ENCODE results near the gene LRBA. TPM values are rescaled to one million over a fixed set of nuclear protein-coding genes. Genes with fewer than 3 reads are reported as not detected.

LRBA gene
- total RNA-seq, 1 donor from 2014 or later = 68.0 TPM

DNA sequence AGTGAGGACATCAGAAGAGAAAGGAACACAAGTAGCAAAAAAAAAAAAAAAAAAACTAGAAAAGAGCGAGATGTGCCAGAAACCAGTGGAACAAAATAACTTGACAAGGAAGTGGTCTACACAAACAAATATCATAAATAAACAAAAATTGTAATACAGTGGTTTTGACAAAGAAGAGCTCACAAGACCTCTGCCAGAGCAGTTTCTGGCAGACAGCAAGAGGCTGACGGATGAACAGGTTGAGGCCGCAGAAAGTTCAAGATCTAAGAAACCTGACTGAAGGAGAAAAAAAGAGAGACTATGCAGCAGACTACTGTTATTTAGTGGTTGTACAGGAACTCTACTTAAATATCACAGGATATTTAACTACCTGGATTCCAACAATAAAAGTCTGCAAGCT is 367.0 kb downstream of the LRBA start:
- Histone ChIP-seq H3K36me3 (no peaks in the 10 kb centered on the region), H3K9me3 (no peaks in the 10 kb centered on the region), H3K27ac (no peak overlapping the region), H3K4me1 (no peaks in the 10 kb centered on the region), H3K27me3 (no peaks in the 10 kb centered on the region), H3K4me3 (no peak overlapping the region)
- TF ChIP-seq POLR2AphosphoS5 (IDR thresholded peaks at IDR 0.05; ENCODE audit: insufficient read depth in 1 of 2, low read depth in 1 of 2) (no peak), POLR2A (IDR thresholded peaks at IDR 0.05) (no peak)
- TF ChIP-seq, protein P1, sequence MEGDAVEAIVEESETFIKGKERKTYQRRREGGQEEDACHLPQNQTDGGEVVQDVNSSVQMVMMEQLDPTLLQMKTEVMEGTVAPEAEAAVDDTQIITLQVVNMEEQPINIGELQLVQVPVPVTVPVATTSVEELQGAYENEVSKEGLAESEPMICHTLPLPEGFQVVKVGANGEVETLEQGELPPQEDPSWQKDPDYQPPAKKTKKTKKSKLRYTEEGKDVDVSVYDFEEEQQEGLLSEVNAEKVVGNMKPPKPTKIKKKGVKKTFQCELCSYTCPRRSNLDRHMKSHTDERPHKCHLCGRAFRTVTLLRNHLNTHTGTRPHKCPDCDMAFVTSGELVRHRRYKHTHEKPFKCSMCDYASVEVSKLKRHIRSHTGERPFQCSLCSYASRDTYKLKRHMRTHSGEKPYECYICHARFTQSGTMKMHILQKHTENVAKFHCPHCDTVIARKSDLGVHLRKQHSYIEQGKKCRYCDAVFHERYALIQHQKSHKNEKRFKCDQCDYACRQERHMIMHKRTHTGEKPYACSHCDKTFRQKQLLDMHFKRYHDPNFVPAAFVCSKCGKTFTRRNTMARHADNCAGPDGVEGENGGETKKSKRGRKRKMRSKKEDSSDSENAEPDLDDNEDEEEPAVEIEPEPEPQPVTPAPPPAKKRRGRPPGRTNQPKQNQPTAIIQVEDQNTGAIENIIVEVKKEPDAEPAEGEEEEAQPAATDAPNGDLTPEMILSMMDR (IDR thresholded peaks at IDR 0.05) = no peak
- intact Hi-C loops (cut with DNase I) = no loop called here
- no peak for DNase-seq (ENCODE audit: extremely low spot score in 2 of 2)

DNA sequence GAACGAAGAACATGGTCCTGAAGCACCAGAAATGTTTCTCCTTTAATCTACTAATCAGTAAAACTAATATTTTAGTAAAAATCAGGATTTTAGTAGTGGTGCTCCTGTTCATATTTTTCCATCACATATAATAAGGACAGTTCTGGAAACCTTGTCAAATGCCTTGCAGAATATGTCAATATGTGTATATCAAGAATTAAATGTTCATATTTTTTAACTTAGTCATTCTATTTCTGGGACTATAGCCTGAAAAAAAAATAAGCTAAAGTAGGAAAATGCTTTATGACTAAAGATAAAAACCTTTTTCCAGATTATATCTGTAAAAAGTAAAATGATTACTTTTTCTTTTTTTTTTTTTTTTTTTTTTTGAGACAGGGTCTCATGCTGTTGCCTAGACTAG is 368.1 kb downstream of the LRBA start:
- no peaks in the 10 kb centered on the region for H3K36me3 ChIP-seq
- H3K4me3 ChIP-seq = no peak overlapping the region
- no peak for DNase-seq (ENCODE audit: extremely low spot score in 2 of 2)
- intact Hi-C loops (cut with DNase I) = no loop called here
- no peaks in the 10 kb centered on the region for H3K4me1 ChIP-seq
- no peaks in the 10 kb centered on the region for H3K27me3 ChIP-seq
- H3K27ac ChIP-seq = no peak overlapping the region
- no peak for TF ChIP-seq POLR2A (IDR thresholded peaks at IDR 0.05)
- TF ChIP-seq, protein P1 (IDR thresholded peaks at IDR 0.05) = no peak
- no peak for TF ChIP-seq POLR2AphosphoS5 (IDR thresholded peaks at IDR 0.05; ENCODE audit: insufficient read depth in 1 of 2, low read depth in 1 of 2)
- H3K9me3 ChIP-seq = no peaks in the 10 kb centered on the region

DNA sequence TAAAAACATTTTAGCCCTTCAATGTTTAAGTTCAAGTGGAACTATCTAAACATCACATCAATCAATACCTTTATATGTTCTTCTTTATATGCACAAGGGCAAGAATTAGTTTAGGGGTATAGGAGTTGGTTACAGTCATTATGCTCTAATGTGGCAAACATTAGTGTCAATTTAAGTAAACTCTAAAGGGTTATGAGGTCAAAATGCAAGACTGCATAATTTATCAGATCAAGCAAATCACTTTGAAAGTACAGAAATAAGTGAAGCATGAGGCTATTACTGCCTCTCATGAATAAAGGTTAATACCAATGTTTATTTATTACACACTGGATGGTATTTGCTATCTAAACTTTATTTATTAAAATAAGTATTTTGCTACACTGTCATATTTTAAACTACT is 373.5 kb downstream of the LRBA start:
- TF ChIP-seq POLR2A (IDR thresholded peaks at IDR 0.05) = no peak
- TF ChIP-seq, protein P1 (IDR thresholded peaks at IDR 0.05) = no peak
- TF ChIP-seq POLR2AphosphoS5 (IDR thresholded peaks at IDR 0.05; ENCODE audit: insufficient read depth in 1 of 2, low read depth in 1 of 2) = no peak
- no peak for DNase-seq (ENCODE audit: extremely low spot score in 2 of 2)
- no peaks in the 10 kb centered on the region for H3K27me3 ChIP-seq
- intact Hi-C loops (cut with DNase I) = no loop called here
- no peak overlapping the region for H3K4me3 ChIP-seq
- H3K4me1 ChIP-seq = no peaks in the 10 kb centered on the region
- no peak overlapping the region for H3K27ac ChIP-seq
- H3K36me3 ChIP-seq = no peaks in the 10 kb centered on the region
- no peaks in the 10 kb centered on the region for H3K9me3 ChIP-seq

DNA sequence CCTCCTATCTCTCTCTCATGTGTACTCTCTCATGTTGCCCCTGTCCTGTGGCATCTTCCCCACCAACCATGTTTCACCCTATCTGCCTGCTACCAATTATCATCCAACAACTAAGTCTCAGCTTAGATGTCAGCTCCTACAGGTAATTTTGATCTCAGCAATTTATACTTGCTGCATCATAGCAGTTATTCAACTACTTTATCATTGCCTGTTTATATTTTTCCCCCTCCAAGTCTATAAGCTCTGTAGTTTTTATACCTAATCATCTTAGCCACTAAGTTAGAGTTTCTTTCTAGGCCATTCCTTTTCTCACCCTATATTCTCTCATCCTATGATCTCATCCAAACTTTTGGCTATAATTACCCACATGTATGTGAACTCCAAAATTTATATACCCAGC is 382.4 kb downstream of the LRBA start:
- TF ChIP-seq, protein P1 (IDR thresholded peaks at IDR 0.05) = no peak
- TF ChIP-seq POLR2AphosphoS5 (IDR thresholded peaks at IDR 0.05; ENCODE audit: insufficient read depth in 1 of 2, low read depth in 1 of 2) = no peak
- no peak for TF ChIP-seq POLR2A (IDR thresholded peaks at IDR 0.05)
- no peak for DNase-seq (ENCODE audit: extremely low spot score in 2 of 2)
- H3K27me3 ChIP-seq = no peaks in the 10 kb centered on the region
- no peaks in the 10 kb centered on the region for H3K9me3 ChIP-seq
- no peak overlapping the region for H3K4me3 ChIP-seq
- intact Hi-C loops (cut with DNase I) = no loop called here
- no peaks in the 10 kb centered on the region for H3K36me3 ChIP-seq
- no peaks in the 10 kb centered on the region for H3K4me1 ChIP-seq
- no peak overlapping the region for H3K27ac ChIP-seq

DNA sequence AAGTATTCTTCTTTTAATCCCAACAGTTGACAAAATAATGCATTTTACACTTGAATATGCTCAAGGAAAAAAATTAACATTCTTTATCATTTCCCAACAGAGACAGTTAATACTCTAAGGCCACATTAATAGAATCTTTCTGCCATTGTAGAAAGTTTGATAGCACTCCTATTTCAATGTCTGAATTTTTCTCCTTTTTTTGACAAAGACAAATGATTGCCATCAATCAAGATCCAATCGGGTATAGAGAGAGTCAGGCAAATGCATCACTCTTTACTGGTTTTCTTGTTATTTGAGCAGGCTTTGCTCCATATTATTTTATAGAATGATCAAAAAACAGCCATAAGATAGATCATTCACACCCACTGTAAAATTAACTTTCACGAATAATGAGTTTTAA is 387.0 kb downstream of the LRBA start:
- DNase-seq (ENCODE audit: extremely low spot score in 2 of 2) = no peak
- intact Hi-C loops (cut with DNase I) = no loop called here

More for the DNA sequence above, 387.0 kb downstream of the LRBA start:
- Histone ChIP-seq H3K27me3 (no peaks in the 10 kb centered on the region), H3K9me3 (no peaks in the 10 kb centered on the region), H3K4me1 (no peaks in the 10 kb centered on the region), H3K36me3 (no peaks in the 10 kb centered on the region), H3K27ac (no peak overlapping the region), H3K4me3 (no peak overlapping the region)
- TF ChIP-seq POLR2AphosphoS5 (IDR thresholded peaks at IDR 0.05; ENCODE audit: insufficient read depth in 1 of 2, low read depth in 1 of 2) = no peak
- no peak for TF ChIP-seq POLR2A (IDR thresholded peaks at IDR 0.05)
- TF ChIP-seq, protein P1 (IDR thresholded peaks at IDR 0.05) = no peak
